GM12878 (cell line): Measurements from ENCODE around the gene CPNE5. TPM values are rescaled to one million over a fixed set of nuclear protein-coding genes. Genes with fewer than 3 reads are reported as not detected.

Source experiments
- ATAC-seq: fragments of 200-7000 bp; cut with Tn5 transposase; 3 replicates; pipeline ENCODE4 v1.9.1; 2020; ENCODE audit warnings: mild to moderate bottlenecking, moderate library complexity
- BruUV-seq: library from RNA; stranded (reverse); fragments of 400-500 nt; replicated peaks from 2 replicates; lab custom pipeline; 2021; lab: Mats Ljungman, UMichigan
- CTCF ChIA-PET: fragments of 300-600 bp; sonication (Branson Sonifier 250); formaldehyde crosslinking; extraction: SDS; loops from one replicate; lab custom pipeline; 2021; ENCODE audit warnings: inconsistent platforms; lab: Yijun Ruan, JAX
- POLR2A ChIA-PET: fragments of 350-600 bp; formaldehyde crosslinking; extraction: SDS; loops from one replicate; lab custom pipeline; 2021; ENCODE audit warnings: inconsistent platforms; lab: Charles Lee
- RAD21 ChIA-PET: fragments of 300-600 bp; sonication (Branson Sonifier 250); formaldehyde crosslinking; loops from one replicate; lab custom pipeline; 2023; ENCODE audit warnings: antibody characterized with exemption; ENCODE audit not compliant: unreplicated experiment; lab: Charles Lee
- SMC1A ChIA-PET: fragments of 300-600 bp; sonication (Branson Sonifier 250); formaldehyde crosslinking; loops from one replicate; lab custom pipeline; 2023; ENCODE audit not compliant: unreplicated experiment, uncharacterized antibody; lab: Charles Lee
- DNase-seq: peaks from one replicate; pipeline ENCODE4 v3.0.0-alpha.2; 2011; ENCODE audit warnings: low read depth, low spot score
- FAIRE-seq: peaks from 3 replicates; lab custom pipeline; 2011; peaks lifted over from hg19 to GRCh38; lab: Jason Lieb, UNC
- H2AFZ ChIP-seq: 2 replicates; pipeline ENCODE4 v1.6.0; 2011; ENCODE audit warnings: low read depth, low read length, control low read depth; ENCODE audit not compliant: control insufficient read depth
- H3K27ac ChIP-seq: 2 replicates; pipeline ENCODE4 v1.5.1; 2011; ENCODE audit warnings: control low read depth; ENCODE audit not compliant: control insufficient read depth, insufficient read depth
- H3K27me3 ChIP-seq, 2 experiments: replicated peaks in 1 of 2; 2 replicates each; pipeline versions ENCODE4 v1.6.0 to v1.6.1; 2011; ENCODE audit warnings: low read length in 1 of 2; ENCODE audit not compliant: control insufficient read depth in 2 of 2, insufficient read depth in 2 of 2
- H3K36me3 ChIP-seq, 2 experiments: 2 replicates each; pipeline ENCODE4 v1.5.1; 2011; ENCODE audit warnings: low read length in 1 of 2; ENCODE audit not compliant: control insufficient read depth in 2 of 2, insufficient read depth in 2 of 2
- H3K4me1 ChIP-seq: 2 replicates; pipeline ENCODE4 v1.6.1; 2011; ENCODE audit warnings: mild to moderate bottlenecking, low read length, moderate library complexity, mixed read lengths; ENCODE audit not compliant: control insufficient read depth, insufficient read depth
- H3K4me2 ChIP-seq: 2 replicates; pipeline ENCODE4 v1.6.0; 2011; ENCODE audit warnings: control low read depth; ENCODE audit not compliant: control insufficient read depth, insufficient read depth
- H3K4me3 ChIP-seq: fragments of 200-600 bp; sonication (generic); 2 replicates; pipeline ENCODE4 v1.5.1; 2016
- H3K79me2 ChIP-seq: 2 replicates; pipeline ENCODE4 v1.6.0; 2011; ENCODE audit warnings: low read length; ENCODE audit not compliant: control insufficient read depth, insufficient read depth
- H3K9ac ChIP-seq: 2 replicates; pipeline ENCODE4 v1.8.0; 2011; ENCODE audit warnings: low read length, control low read depth, mixed read lengths; ENCODE audit not compliant: control insufficient read depth, insufficient read depth
- H3K9me3 ChIP-seq: replicated peaks from 3 replicates; pipeline ENCODE4 v1.5.1; 2011; ENCODE audit warnings: mild to moderate bottlenecking, low read length; ENCODE audit not compliant: control insufficient read depth, insufficient read depth
- H4K20me1 ChIP-seq: 2 replicates; pipeline ENCODE4 v1.6.0; 2011; ENCODE audit not compliant: control insufficient read depth, insufficient read depth
- IKZF1 ChIP-seq: fragments of 450-650 bp; conservative IDR thresholded peaks from 2 replicates; pipeline ENCODE4 v1.6.1; 2017; ENCODE audit warnings: antibody characterized with exemption, mild to moderate bottlenecking
- NR2F1 ChIP-seq: fragments of 450-650 bp; conservative IDR thresholded peaks from 2 replicates; pipeline ENCODE4 v1.6.1; 2017; ENCODE audit warnings: mild to moderate bottlenecking
- RCOR1 ChIP-seq: conservative IDR thresholded peaks from 2 replicates; pipeline ENCODE4 v1.6.1; 2012; ENCODE audit warnings: low read depth, low read length, improper control_type of control experiment
- RELA ChIP-seq: fragments of 450-650 bp; IDR thresholded peaks from 2 replicates; pipeline ENCODE4 v1.8.0; 2014; ENCODE audit warnings: borderline replicate concordance; ENCODE audit not compliant: partially characterized antibody
- whole genome bisulfite sequencing: methylation state at CpG from one replicate; pipeline ENCODE4 v1.1.6; 2016; ENCODE audit warnings: low lambda C conversion rate; ENCODE audit not compliant: insufficient replicate concordance, insufficient coverage; ENCODE audit errors: missing lambda C conversion rate; 5-methylcytosine and 5-hydroxymethylcytosine counted together
- in situ Hi-C: fragments of 300-500 bp; cut with MboI; formaldehyde crosslinking; loops from 9 replicates; pipeline ENCODE4 v1.14.3; 2018; ENCODE audit warnings: mixed read lengths
- intact Hi-C: fragments of 100-400 bp; cut with micrococcal nuclease; formaldehyde crosslinking; loops from one replicate; pipeline ENCODE4 v1.14.2; 2022; ENCODE audit not compliant: unreplicated experiment
- polyA plus RNA-seq, 11 experiments: library from polyadenylated mRNA; depleted of rRNA in 4 of 11; unstranded in 6 of 11; stranded (reverse) in 5 of 11; fragments of >200 nt; fragmentation: Nextera tagmentation in 4 of 11; fragmentation: Illumina TruSeq in 1 of 11; extraction: Ambion mirVana in 4 of 11; extraction: Trizol in 1 of 11; gene quantifications; 1 replicate in 1 of 11; 2 replicates in 10 of 11; pipeline versions ENCODE4 v1.2.1 to v1.2.3, GENCODE V29; 2011 to 2016; ENCODE audit warnings: inconsistent platforms in 2 of 11, missing spikeins in 2 of 11, low read depth in 1 of 11
- total RNA-seq, 4 experiments: library from RNA; depleted of rRNA in 3 of 4; stranded (reverse); fragments of >200 nt in 3 of 4; fragmentation: Illumina TruSeq in 1 of 4; extraction: Trizol in 1 of 4; gene quantifications; 2 replicates each; pipeline versions ENCODE4 v1.2.1 to v1.2.3, GENCODE V29; 2013 to 2021
- TF ChIP-seq, protein P1 (sequence below): fragments of 450-650 bp; IDR thresholded peaks from 2 replicates; pipeline ENCODE4 v1.6.1; 2016; ENCODE audit warnings: mild to moderate bottlenecking
- TF ChIP-seq, protein P2 (sequence below): IDR thresholded peaks from 2 replicates; pipeline ENCODE4 v1.6.1; 2011; ENCODE audit warnings: low read depth, low read length, improper control_type of control experiment, borderline replicate concordance

Gene CPNE5
- total and polyA plus RNA-seq, 10 of the 15 experiments (the other 5 are each of a cell fraction or from before 2014, with no cell fraction given), result 2.4 to 39.1 (median 18.2) TPM

DNA sequence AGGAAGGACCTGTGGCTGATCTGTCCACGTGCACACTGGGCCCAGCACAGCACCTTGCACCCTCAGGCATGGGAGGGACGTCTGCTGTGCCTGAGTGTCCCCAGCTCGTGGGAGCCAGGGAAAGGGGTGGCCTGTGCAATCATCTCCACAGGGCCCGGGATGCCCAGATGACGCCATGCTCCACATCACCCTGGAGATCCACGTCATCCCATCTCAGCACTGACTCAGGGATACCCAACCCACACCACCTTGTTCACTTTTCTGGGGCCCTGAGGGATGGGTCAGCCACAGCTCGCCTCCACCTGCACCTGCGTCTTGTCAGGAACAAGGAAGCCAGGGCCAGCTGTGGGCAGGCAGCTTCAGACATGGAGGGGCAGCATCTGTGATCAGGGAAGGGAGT lies 93.4 kb downstream of the CPNE5 start (continued):
- TF ChIP-seq, protein P1, sequence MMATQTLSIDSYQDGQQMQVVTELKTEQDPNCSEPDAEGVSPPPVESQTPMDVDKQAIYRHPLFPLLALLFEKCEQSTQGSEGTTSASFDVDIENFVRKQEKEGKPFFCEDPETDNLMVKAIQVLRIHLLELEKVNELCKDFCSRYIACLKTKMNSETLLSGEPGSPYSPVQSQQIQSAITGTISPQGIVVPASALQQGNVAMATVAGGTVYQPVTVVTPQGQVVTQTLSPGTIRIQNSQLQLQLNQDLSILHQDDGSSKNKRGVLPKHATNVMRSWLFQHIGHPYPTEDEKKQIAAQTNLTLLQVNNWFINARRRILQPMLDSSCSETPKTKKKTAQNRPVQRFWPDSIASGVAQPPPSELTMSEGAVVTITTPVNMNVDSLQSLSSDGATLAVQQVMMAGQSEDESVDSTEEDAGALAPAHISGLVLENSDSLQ, result no peak
- TF ChIP-seq NR2F1 (no peak), RCOR1 (no peak)

GRCh38 chr6:36745283-36745682 lies 94.0 kb downstream of the CPNE5 start:
- no peak for FAIRE-seq
- Histone ChIP-seq H3K36me3 (no peaks in the 10 kb centered on the region; a peak in 2 of 4 replicates), H4K20me1 (no peaks in the 10 kb centered on the region), H3K27me3 (no peaks in the 10 kb centered on the region), H2AFZ (no peak overlapping the region), H3K27ac (no peak overlapping the region), H3K9ac (no peak overlapping the region), H3K79me2 (no peaks in the 10 kb centered on the region), H3K4me1 (no peaks in the 10 kb centered on the region; the same call in 1 of the 2 replicates), H3K4me2 (no peak overlapping the region), H3K4me3 (no peak overlapping the region), H3K9me3 (no peaks in the 10 kb centered on the region; the same call in 1 of the 3 replicates)
- TF ChIP-seq, protein P2, sequence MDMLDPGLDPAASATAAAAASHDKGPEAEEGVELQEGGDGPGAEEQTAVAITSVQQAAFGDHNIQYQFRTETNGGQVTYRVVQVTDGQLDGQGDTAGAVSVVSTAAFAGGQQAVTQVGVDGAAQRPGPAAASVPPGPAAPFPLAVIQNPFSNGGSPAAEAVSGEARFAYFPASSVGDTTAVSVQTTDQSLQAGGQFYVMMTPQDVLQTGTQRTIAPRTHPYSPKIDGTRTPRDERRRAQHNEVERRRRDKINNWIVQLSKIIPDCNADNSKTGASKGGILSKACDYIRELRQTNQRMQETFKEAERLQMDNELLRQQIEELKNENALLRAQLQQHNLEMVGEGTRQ, result no peak
- TF ChIP-seq IKZF1 (no peak), RELA (no peak)
- intact Hi-C loops (no loop called here), in situ Hi-C loops (no loop called here)
- BruUV-seq, result no TSS peak
- ChIA-PET SMC1A (interaction anchor here (1.5 kb wide), 1 partner anchor 8 kb away, joined by 4 read pairs; no protein-coding TSS in a partner anchor), POLR2A (interaction anchor here (0.5 kb wide), 1 partner anchor 178 kb away, joined by 3 read pairs; no protein-coding TSS in a partner anchor), RAD21 (no interaction called here), CTCF (interaction anchor here (1.1 kb wide), 1 partner anchor 38 kb away, joined by 3 read pairs; no protein-coding TSS in a partner anchor)
- no peak for DNase-seq
- no peak for ATAC-seq
- WGBS, result 90% methylated on average over 11 of the region's 12 CpGs
